ENCODE measurements around the gene CNBD2. TPM values are rescaled to one million over a fixed set of nuclear protein-coding genes. Genes with fewer than 3 reads are reported as not detected.
"Not testable (repeated sequence)": the region's sequence is repeated elsewhere in the genome, so short reads cannot be mapped to it uniquely, and the experiment has no call there.

CNBD2 gene
- total RNA-seq, 4 donors from 2014 or later = 6.2 to 11.5 (median 7.6) TPM

DNA sequence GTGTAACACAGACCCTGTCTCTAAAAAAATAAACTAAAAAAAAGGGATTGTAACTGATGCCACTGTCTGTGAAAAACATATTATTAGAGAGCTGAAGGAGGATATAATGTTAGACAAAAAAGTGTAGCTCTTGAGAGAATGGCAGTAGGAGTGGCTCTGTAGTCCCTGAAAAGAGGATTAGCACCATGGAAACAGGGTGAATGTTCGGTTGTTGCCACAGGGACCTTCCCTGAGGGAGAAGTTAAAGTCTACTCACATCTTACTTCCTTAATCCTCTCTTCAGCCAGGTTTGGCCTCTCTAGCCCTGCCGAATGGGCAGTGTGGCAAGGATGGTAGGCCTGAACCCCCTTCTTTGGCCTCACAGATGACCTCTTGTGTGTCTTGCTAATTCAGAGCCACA is 26.1 kb upstream of the CNBD2 start:
- no peak for DNase-seq (ENCODE audit: low spot score in 2 of 2)
- 74 to 76% methylated on average over 2 of the region's 2 CpGs for WGBS, 2 donors
- intact Hi-C loops (cut with DNase I; ENCODE audit: low total_unique reads) = loop anchor here (1.0 kb wide), 1 partner anchor 41 kb away; no protein-coding TSS in a partner anchor
- TF ChIP-seq, protein P1, sequence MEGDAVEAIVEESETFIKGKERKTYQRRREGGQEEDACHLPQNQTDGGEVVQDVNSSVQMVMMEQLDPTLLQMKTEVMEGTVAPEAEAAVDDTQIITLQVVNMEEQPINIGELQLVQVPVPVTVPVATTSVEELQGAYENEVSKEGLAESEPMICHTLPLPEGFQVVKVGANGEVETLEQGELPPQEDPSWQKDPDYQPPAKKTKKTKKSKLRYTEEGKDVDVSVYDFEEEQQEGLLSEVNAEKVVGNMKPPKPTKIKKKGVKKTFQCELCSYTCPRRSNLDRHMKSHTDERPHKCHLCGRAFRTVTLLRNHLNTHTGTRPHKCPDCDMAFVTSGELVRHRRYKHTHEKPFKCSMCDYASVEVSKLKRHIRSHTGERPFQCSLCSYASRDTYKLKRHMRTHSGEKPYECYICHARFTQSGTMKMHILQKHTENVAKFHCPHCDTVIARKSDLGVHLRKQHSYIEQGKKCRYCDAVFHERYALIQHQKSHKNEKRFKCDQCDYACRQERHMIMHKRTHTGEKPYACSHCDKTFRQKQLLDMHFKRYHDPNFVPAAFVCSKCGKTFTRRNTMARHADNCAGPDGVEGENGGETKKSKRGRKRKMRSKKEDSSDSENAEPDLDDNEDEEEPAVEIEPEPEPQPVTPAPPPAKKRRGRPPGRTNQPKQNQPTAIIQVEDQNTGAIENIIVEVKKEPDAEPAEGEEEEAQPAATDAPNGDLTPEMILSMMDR (IDR thresholded peaks at IDR 0.05) = no peak
- TF ChIP-seq POLR2A (IDR thresholded peaks at IDR 0.05) = no peak
- H3K4me3 ChIP-seq (ENCODE audit: low read depth, poor library complexity, severe bottlenecking) = no peak overlapping the region

DNA sequence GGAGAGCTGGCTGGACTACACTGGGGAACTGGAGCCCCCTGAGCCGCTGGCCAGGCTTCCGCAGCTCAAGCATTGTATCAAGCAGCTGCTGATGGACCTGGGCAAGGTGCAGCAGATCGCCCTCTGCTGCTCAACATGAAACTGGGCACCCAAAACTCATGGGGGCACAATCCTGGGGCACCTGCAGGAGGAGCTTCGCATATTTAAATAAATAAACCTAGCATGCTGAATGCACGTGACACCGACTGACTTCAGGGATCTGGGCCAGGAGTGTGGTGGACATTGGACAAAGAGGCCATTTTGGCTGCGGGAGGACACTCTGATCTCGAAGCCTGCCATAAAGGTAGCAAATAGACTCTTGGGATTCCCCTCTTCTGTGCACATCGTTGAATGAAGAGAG is 20.9 kb upstream of the CNBD2 start:
- WGBS, 2 donors = 65 to 82% methylated on average over 9 of the region's 9 CpGs
- peak in 1 of 2 donors; percentile 76 for DNase-seq (ENCODE audit: low spot score in 2 of 2)
- intact Hi-C loops (cut with DNase I; ENCODE audit: low total_unique reads) = no loop called here
- H3K4me3 ChIP-seq (ENCODE audit: low read depth, poor library complexity, severe bottlenecking) = no peak overlapping the region
- TF ChIP-seq, protein P1 (IDR thresholded peaks at IDR 0.05) = no peak
- TF ChIP-seq POLR2A (IDR thresholded peaks at IDR 0.05) = no peak

DNA sequence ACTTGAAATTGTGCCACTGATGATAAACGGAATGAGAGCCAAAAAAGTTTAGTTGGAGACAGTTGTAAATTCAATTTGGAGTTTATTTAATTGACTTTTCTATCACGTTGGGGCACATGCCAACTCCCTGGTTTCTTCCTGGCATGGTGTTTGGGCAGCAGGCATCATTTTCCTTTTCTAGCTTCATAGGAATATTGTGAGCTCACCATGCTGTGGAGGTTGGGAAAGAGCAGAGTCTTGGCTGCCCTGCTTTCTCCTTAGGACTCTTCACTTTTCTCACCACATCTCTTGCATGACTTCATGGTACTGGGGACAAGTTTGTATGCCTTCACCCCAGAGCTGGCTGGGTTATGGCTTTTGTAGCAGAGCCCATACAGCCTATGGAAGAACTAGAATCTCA is 20.5 kb upstream of the CNBD2 start:
- TF ChIP-seq POLR2A (IDR thresholded peaks at IDR 0.05) = no peak
- TF ChIP-seq, protein P1 (IDR thresholded peaks at IDR 0.05) = no peak
- WGBS, 2 donors = 58 to 64% methylated on average over 2 of the region's 2 CpGs
- no peak overlapping the region for H3K4me3 ChIP-seq (ENCODE audit: low read depth, poor library complexity, severe bottlenecking)
- peak in 1 of 2 donors; percentile 26 for DNase-seq (ENCODE audit: low spot score in 2 of 2)
- intact Hi-C loops (cut with DNase I; ENCODE audit: low total_unique reads) = no loop called here

DNA sequence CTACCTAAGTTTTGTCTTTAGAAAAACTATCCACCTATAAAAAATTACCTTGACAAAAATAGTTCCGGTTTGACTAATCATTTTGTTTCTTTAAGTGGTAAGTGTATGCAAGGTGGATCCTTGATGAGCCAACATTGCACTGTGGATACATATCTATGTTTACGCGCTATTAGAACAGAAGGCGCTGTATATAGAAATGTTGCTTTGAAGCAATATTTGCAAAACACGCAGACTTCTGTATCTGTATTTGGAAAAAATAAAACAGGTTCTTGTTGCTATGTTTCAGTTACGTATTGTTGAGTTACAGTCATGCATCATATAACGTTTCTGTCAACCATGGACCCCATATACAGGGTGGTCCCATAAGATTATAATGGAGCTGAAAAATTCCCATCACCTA is 18.3 kb upstream of the CNBD2 start:
- no peak for DNase-seq (ENCODE audit: low spot score in 2 of 2)
- TF ChIP-seq POLR2A (IDR thresholded peaks at IDR 0.05) = no peak
- TF ChIP-seq, protein P1 (IDR thresholded peaks at IDR 0.05) = no peak
- no peak overlapping the region for H3K4me3 ChIP-seq (ENCODE audit: low read depth, poor library complexity, severe bottlenecking)
- WGBS, 2 donors = 92 to 93% methylated on average over 7 of the region's 7 CpGs
- intact Hi-C loops (cut with DNase I; ENCODE audit: low total_unique reads) = no loop called here

DNA sequence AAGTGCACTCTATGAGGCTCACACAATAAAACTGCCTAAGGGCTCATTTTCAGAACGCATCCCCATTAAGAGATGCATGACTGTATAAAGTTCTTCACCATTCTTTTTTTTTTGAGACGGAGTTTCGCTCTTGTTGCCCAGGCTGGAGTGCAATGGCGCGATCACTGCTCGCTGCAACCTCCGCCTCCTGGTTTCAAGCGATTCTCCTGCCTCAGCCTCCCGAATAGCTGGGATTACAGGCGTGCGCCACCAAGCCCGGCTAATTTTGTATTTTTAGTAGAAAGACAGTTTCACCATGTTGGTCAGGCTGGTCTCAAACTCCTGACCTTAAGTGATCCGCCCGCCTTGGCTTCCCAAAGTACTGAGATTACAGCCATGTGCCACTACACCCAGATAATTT is 16.3 kb upstream of the CNBD2 start:
- DNase-seq (ENCODE audit: low spot score in 2 of 2); H3K4me3 ChIP-seq (ENCODE audit: low read depth, poor library complexity, severe bottlenecking); intact Hi-C loops (cut with DNase I; ENCODE audit: low total_unique reads): not testable (repeated sequence)
- 96 to 97% methylated on average over 14 of the region's 14 CpGs for WGBS, 2 donors

DNA sequence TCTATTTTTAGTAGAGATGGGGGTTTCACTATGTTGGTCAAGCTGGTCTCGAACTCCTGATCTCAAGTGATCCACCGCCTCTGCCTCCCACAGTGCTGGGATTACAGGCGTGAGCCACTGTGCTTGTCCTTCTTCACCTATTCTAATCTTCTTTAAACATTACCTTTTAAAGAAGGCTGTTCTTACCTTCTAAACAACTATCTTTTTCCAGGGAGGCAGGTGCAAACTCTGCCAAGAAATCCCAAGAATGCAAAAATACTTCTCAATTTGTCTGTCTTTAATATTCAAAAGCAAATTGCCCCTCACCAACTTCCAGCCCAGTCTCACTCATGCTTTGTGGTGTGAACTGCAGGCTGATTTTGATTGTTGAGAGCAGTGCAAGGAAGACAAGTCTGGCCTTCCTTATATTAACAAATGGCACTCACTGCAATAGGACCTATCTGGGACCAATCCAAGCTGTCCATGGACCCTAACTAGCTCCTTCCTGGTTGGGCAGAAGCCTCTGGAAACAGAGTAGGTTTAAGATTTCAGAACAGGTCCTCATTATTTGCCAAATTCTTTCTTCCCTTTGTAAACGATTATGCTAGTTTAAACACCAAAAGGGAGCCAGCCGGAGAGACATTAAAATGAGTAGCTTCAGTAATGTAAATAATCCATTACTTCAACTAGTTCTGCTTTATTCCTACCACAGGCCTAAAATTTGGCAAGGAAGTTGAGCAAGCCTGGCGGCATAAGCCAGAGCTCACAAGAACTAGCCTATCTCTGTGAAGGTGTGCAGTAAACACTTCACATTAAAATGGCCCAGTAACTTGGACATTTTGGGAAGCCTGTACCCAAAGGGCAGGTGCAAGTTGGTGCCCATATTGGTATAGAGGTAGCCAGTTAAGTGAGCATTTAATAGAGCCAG is 15.7 kb upstream of the CNBD2 start:
- peak in 1 of 2 donors; percentile 58 for DNase-seq (ENCODE audit: low spot score in 2 of 2)
- H3K4me3 ChIP-seq (ENCODE audit: low read depth, poor library complexity, severe bottlenecking) = peak overlapping the region; percentile 94
- WGBS, 2 donors = 53 to 54% methylated on average over 6 of the region's 6 CpGs
- TF ChIP-seq, protein P1 (IDR thresholded peaks at IDR 0.05) = no peak
- no peak for TF ChIP-seq POLR2A (IDR thresholded peaks at IDR 0.05)
- intact Hi-C loops (cut with DNase I; ENCODE audit: low total_unique reads) = no loop called here
